K562 (cell line): ENCODE measurements around the gene IPO8. TPM values are rescaled to one million over a fixed set of nuclear protein-coding genes. Genes with fewer than 3 reads are reported as not detected.

Experiments
- FUS ChIP-seq: fragments of 200-400 bp; formaldehyde crosslinking; optimal IDR thresholded peaks from 2 replicates; pipeline ENCODE3; 2017; ENCODE audit warnings: low read depth, low read length
- ID3 ChIP-seq, 2 experiments: fragments of 250-450 bp in 1 of 2; fragments of 450-650 bp in 1 of 2; sonication (Bioruptor Pico) in 1 of 2; IDR thresholded peaks; 2 replicates each; pipeline versions ENCODE4 v1.6.1 to v1.8.0; 2016 to 2021; ENCODE audit warnings: mild to moderate bottlenecking in 2 of 2, moderate library complexity in 2 of 2, missing compliant biosample characterization in 1 of 2, missing genetic modification characterization in 1 of 2
- KHSRP ChIP-seq: fragments of 450-650 bp; IDR thresholded peaks from 2 replicates; pipeline ENCODE4 v1.6.1; 2017
- MTA3 ChIP-seq: fragments of 450-650 bp; formaldehyde crosslinking; IDR thresholded peaks from 2 replicates; pipeline ENCODE4 v1.6.1; 2017; ENCODE audit warnings: mild to moderate bottlenecking, borderline replicate concordance
- STAT5B ChIP-seq: fragments of 250-450 bp; sonication (Bioruptor Pico); IDR thresholded peaks from 2 replicates; pipeline ENCODE4 v1.8.0; 2021; ENCODE audit warnings: mild to moderate bottlenecking, inconsistent platforms
- ZNF197 ChIP-seq: fragments of 200-800 bp; sonication (Bioruptor generic); IDR thresholded peaks from 2 replicates; pipeline ENCODE4 v1.6.1; 2016; ENCODE audit warnings: low read depth, missing genetic modification characterization, missing compliant biosample characterization
- ZNF280A ChIP-seq: fragments of 450-650 bp; IDR thresholded peaks from 2 replicates; pipeline ENCODE4 v1.6.1; 2018; ENCODE audit warnings: mild to moderate bottlenecking, low read depth; ENCODE audit not compliant: partially characterized antibody
- ZNF318 ChIP-seq, 2 experiments: fragments of 450-650 bp; IDR thresholded peaks; 2 replicates each; pipeline ENCODE4 v1.6.1; 2016; ENCODE audit warnings: mild to moderate bottlenecking in 2 of 2, borderline replicate concordance in 1 of 2, low read depth in 1 of 2, moderate library complexity in 1 of 2
- polyA plus RNA-seq, 8 experiments: library from polyadenylated mRNA; depleted of rRNA in 4 of 8; stranded (reverse) in 5 of 8; unstranded in 3 of 8; fragments of >200 nt; fragmentation: Nextera tagmentation in 2 of 8; fragmentation: Illumina TruSeq in 1 of 8; extraction: Ambion mirVana in 2 of 8; extraction: Trizol in 1 of 8; gene quantifications; 2 replicates each; pipeline versions ENCODE4 v1.2.1 to v1.2.3, GENCODE V29; 2011 to 2014; ENCODE audit warnings: inconsistent platforms in 1 of 8, missing spikeins in 1 of 8
- total RNA-seq, 7 experiments: library from RNA; depleted of rRNA in 6 of 7; stranded (reverse); fragments of >200 nt in 6 of 7; fragmentation: Illumina TruSeq in 2 of 7; extraction: Trizol in 2 of 7; gene quantifications; 2 replicates each; pipeline versions ENCODE4 v1.2.1 to v1.2.3, GENCODE V29; 2011 to 2021; ENCODE audit warnings: low replicate concordance in 1 of 7
- TF ChIP-seq, protein P1 (sequence below): sonication (generic); formaldehyde crosslinking; IDR thresholded peaks from 2 replicates; pipeline ENCODE4 v1.8.1; 2023; ENCODE audit warnings: missing genetic modification reagents, mild to moderate bottlenecking, borderline replicate concordance
- TF ChIP-seq, protein P2 (sequence below): sonication (generic); formaldehyde crosslinking; IDR thresholded peaks from 2 replicates; pipeline ENCODE4 v1.8.0; 2022; ENCODE audit warnings: mild to moderate bottlenecking, missing genetic modification reagents

Gene IPO8
- total and polyA plus RNA-seq, 9 of the 15 experiments (the other 6 are each of a cell fraction or from before 2014, with no cell fraction given) = 6.5 to 39.6 (median 24.7) TPM

- TF ChIP-seq ZNF318 (IDR thresholded peaks at IDR 0.05; ENCODE audit: borderline replicate concordance in 1 of 2, low read depth in 1 of 2) = no peak
- TF ChIP-seq MTA3 = 0 out of 2 replicates have a peak, but pooled peaks have one; percentile 7
- TF ChIP-seq, protein P1, sequence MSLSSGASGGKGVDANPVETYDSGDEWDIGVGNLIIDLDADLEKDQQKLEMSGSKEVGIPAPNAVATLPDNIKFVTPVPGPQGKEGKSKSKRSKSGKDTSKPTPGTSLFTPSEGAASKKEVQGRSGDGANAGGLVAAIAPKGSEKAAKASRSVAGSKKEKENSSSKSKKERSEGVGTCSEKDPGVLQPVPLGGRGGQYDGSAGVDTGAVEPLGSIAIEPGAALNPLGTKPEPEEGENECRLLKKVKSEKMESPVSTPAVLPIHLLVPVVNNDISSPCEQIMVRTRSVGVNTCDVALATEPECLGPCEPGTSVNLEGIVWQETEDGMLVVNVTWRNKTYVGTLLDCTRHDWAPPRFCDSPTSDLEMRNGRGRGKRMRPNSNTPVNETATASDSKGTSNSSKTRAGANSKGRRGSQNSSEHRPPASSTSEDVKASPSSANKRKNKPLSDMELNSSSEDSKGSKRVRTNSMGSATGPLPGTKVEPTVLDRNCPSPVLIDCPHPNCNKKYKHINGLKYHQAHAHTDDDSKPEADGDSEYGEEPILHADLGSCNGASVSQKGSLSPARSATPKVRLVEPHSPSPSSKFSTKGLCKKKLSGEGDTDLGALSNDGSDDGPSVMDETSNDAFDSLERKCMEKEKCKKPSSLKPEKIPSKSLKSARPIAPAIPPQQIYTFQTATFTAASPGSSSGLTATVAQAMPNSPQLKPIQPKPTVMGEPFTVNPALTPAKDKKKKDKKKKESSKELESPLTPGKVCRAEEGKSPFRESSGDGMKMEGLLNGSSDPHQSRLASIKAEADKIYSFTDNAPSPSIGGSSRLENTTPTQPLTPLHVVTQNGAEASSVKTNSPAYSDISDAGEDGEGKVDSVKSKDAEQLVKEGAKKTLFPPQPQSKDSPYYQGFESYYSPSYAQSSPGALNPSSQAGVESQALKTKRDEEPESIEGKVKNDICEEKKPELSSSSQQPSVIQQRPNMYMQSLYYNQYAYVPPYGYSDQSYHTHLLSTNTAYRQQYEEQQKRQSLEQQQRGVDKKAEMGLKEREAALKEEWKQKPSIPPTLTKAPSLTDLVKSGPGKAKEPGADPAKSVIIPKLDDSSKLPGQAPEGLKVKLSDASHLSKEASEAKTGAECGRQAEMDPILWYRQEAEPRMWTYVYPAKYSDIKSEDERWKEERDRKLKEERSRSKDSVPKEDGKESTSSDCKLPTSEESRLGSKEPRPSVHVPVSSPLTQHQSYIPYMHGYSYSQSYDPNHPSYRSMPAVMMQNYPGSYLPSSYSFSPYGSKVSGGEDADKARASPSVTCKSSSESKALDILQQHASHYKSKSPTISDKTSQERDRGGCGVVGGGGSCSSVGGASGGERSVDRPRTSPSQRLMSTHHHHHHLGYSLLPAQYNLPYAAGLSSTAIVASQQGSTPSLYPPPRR (CRISPR knock-in tag) = no peak
- TF ChIP-seq FUS = no peak
- no peak for TF ChIP-seq ZNF197 (CRISPR knock-in tag)
- TF ChIP-seq, protein P2, sequence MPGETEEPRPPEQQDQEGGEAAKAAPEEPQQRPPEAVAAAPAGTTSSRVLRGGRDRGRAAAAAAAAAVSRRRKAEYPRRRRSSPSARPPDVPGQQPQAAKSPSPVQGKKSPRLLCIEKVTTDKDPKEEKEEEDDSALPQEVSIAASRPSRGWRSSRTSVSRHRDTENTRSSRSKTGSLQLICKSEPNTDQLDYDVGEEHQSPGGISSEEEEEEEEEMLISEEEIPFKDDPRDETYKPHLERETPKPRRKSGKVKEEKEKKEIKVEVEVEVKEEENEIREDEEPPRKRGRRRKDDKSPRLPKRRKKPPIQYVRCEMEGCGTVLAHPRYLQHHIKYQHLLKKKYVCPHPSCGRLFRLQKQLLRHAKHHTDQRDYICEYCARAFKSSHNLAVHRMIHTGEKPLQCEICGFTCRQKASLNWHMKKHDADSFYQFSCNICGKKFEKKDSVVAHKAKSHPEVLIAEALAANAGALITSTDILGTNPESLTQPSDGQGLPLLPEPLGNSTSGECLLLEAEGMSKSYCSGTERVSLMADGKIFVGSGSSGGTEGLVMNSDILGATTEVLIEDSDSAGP (CRISPR knock-in tag) = no peak
- TF ChIP-seq KHSRP = no peak
- no peak for TF ChIP-seq STAT5B (CRISPR knock-in tag)
- no peak for TF ChIP-seq ID3 (CRISPR knock-in tag; IDR thresholded peaks at IDR 0.05)
- peak; percentile 11 for TF ChIP-seq ID3 (tag; IDR thresholded peaks at IDR 0.05)
- no peak for TF ChIP-seq ZNF280A
These were observed 387 bp upstream of the IPO8 start (continued) for GRCh38 chr12:30696103-30696408.
